ENCODE data around the gene BBOX1.
"Not testable (repeated sequence)": the region's sequence is repeated elsewhere in the genome, so short reads cannot be mapped to it uniquely, and the experiment has no call there.

BBOX1 gene, protein sequence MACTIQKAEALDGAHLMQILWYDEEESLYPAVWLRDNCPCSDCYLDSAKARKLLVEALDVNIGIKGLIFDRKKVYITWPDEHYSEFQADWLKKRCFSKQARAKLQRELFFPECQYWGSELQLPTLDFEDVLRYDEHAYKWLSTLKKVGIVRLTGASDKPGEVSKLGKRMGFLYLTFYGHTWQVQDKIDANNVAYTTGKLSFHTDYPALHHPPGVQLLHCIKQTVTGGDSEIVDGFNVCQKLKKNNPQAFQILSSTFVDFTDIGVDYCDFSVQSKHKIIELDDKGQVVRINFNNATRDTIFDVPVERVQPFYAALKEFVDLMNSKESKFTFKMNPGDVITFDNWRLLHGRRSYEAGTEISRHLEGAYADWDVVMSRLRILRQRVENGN

DNA sequence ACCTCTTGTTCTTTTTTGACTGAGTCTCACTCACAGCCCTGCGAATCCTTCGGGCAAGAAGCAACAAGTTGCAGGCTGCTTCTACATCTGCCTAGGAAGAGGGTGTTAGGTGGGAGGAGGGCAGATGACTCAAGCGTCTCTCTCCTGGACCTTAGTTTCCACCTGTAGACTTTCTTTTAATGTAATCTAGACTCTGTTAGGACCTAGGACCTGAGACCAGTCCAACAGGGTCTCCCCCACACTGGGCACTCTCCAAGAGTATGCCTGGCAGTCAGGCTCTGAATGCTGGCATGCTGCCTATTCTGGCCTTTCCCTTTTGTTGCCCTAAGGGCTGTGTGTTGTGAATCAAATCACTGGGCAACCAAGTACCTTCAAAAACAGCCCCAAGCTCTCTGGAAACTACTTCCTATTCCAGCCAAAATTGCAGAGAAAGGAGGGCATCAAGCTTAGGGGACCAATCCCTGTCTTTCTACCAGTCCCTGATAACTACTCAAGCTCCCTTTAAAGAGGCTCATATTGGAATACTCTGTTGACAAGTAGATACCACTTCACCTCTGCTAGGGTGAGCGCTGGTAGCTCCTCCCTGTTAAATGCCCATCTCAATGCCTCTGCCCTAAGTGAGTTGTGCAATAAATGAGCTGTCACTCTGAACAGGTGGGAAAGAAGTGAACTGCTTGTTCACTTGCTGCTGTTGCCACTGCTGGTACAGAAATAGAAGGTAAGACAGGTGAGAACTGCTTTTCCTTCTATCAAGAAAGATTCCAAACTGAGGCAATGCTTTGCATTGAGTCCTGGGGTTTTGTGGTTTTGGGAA, at the start of gene BBOX1:
Gene BBOX1 (plus strand): TSS at position 514 of the 814 bp plus-strand sequence. CDS start 14,616 bp downstream, outside the sequence.
- Histone ChIP-seq H3K36me3 (ENCODE audit: control insufficient read depth, insufficient read depth, low read length) (no peaks in the 10 kb centered on the region), H3K27me3 (ENCODE audit: control insufficient read depth, insufficient read depth, low read length) (no peaks in the 10 kb centered on the region), H3K4me3 (ENCODE audit: low read depth, low read length) (no peak within 1 kb of the TSS), H3K4me1 (ENCODE audit: control insufficient read depth, insufficient read depth, low read length) (peaks cover 15% of the 10 kb centered on the region), H3K9me3 (ENCODE audit: control insufficient read depth, insufficient read depth, low read length) (no peaks in the 10 kb centered on the region), H3K9ac (ENCODE audit: low read depth, low read length) (no peak within 1 kb of the TSS), H3K27ac (ENCODE audit: low read depth, low read length) (no peak within 1 kb of the TSS)

DNA sequence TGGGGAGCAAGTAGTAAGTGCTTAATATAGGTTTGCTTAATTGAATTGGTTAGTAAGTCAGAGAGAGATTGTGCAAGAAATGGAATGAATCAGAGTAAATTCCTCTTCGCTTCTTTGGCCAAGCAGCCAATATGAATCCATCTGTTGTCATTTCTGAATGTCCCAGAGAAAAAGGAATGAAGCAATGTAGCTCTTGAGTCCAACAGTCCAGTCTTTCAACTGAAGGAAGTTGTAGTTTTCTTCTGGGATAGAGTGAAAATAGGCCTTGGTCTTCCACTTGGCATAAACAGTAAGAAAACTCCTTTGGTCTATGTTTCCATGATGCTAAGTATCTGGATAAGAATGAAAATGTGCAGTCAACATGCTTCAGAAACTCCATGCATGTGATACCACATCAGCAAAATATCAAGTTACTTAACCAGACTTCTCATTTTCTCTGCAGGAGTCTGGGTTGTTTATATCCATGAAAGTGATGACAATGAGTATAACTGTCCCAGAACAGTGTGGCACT, 48.5 kb upstream of the BBOX1 start:
- Histone ChIP-seq H3K36me3 (ENCODE audit: control insufficient read depth, insufficient read depth, low read length) (no peaks in the 10 kb centered on the region), H3K27me3 (ENCODE audit: control insufficient read depth, insufficient read depth, low read length) (peaks cover 18% of the 10 kb centered on the region), H3K27ac (ENCODE audit: low read depth, low read length) (no peak overlapping the region), H3K9ac (ENCODE audit: low read depth, low read length) (no peak overlapping the region), H3K9me3 (ENCODE audit: control insufficient read depth, insufficient read depth, low read length) (no peaks in the 10 kb centered on the region), H3K4me1 (ENCODE audit: control insufficient read depth, insufficient read depth, low read length) (peaks cover 5% of the 10 kb centered on the region; the same call in 1 of the 2 replicates), H3K4me3 (ENCODE audit: low read depth, low read length) (no peak overlapping the region)

DNA sequence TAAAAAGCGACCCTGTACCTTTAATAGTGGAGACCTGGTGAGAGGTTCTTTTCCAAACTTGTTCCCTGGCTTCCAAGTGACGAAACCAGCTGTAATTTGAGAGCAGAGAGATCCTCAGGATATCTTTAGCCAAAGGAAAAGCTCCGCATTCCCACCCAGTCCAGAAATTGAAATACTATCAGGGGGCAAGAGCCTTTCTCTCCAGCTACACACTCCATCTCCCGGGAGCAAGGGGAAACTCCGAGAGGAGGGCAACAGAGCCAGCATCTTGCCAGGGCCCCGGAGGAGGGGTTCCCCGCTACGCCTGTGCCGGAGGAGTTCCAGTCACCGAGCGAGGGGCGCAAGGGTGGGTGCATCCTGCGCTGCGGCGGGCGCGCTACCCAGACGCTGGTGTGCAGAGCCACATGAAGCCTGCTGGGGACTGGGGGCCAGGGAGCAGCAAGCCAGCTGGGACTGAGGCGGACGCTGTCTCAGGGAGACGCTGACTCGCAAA, 46.6 kb upstream of the BBOX1 start, which contains the start of gene FIBIN:
Gene FIBIN (plus strand): TSS at position 148 of the 493 bp plus-strand sequence. CDS start 415 bp downstream, outside the sequence.
- Histone ChIP-seq H3K9ac (ENCODE audit: low read depth, low read length) (peak within 1 kb of the TSS; percentile 31; the same call in 1 of the 2 replicates), H3K36me3 (ENCODE audit: control insufficient read depth, insufficient read depth, low read length) (no peaks in the 10 kb centered on the region), H3K4me3 (ENCODE audit: low read depth, low read length) (peak within 1 kb of the TSS; percentile 69), H3K27me3 (ENCODE audit: control insufficient read depth, insufficient read depth, low read length) (peaks cover 18% of the 10 kb centered on the region), H3K4me1 (ENCODE audit: control insufficient read depth, insufficient read depth, low read length) (peaks cover 5% of the 10 kb centered on the region; the same call in 1 of the 2 replicates), H3K27ac (ENCODE audit: low read depth, low read length) (no peak within 1 kb of the TSS), H3K9me3 (ENCODE audit: control insufficient read depth, insufficient read depth, low read length) (no peaks in the 10 kb centered on the region)

DNA sequence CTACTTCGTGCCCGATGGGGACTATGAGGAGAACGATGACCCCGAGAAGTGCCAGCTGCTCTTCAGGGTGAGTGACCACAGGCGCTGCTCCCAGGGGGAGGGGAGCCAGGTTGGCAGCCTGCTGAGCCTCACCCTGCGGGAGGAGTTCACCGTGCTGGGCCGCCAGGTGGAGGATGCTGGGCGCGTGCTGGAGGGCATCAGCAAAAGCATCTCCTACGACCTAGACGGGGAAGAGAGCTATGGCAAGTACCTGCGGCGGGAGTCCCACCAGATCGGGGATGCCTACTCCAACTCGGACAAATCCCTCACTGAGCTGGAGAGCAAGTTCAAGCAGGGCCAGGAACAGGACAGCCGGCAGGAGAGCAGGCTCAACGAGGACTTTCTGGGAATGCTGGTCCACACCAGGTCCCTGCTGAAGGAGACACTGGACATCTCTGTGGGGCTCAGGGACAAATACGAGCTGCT, 46.0 kb upstream of the BBOX1 start:
- Histone ChIP-seq H3K27me3 (ENCODE audit: control insufficient read depth, insufficient read depth, low read length) (peaks cover 18% of the 10 kb centered on the region), H3K27ac (ENCODE audit: low read depth, low read length) (no peak overlapping the region), H3K9ac (ENCODE audit: low read depth, low read length) (no peak overlapping the region), H3K36me3 (ENCODE audit: control insufficient read depth, insufficient read depth, low read length) (no peaks in the 10 kb centered on the region), H3K4me1 (ENCODE audit: control insufficient read depth, insufficient read depth, low read length) (peaks cover 5% of the 10 kb centered on the region; the same call in 1 of the 2 replicates), H3K4me3 (ENCODE audit: low read depth, low read length) (peak overlapping the region; percentile 69), H3K9me3 (ENCODE audit: control insufficient read depth, insufficient read depth, low read length) (no peaks in the 10 kb centered on the region)

DNA sequence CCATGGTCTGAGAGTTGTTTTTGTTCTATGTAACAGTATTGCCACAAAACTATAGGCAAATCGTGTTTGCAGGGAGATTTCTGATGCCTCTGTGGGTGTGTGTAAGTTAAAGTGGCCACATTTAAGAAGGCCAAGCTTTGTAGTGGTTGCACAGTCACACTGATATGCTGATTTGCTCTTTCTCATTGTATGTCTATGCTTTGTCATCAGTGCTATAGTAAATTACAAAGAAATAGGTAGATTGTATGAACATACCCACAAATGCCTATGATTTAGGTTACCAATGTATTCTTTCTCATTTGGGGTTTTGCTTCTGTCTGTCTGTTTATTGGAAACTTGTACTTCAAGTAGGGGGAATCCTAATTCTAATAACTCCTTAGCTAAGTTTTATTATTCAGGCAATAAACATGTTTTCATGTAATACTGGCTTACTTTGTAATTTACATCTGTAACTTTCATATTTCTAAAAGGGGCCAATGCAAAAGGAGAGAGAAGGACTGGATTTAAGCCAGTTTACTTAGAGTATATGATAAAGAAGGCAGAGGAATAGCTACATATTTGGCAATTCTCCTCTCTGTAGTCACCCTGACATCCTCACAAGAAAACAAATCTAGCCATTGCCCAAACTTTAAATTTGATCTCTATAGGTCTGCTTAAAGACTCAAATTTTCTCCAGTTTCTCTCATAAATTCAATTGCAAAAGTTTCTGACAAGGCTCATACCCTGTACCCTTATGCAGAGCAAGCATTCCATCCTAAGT, 44.7 kb upstream of the BBOX1 start:
- Histone ChIP-seq H3K9me3 (ENCODE audit: control insufficient read depth, insufficient read depth, low read length) (no peaks in the 10 kb centered on the region), H3K36me3 (ENCODE audit: control insufficient read depth, insufficient read depth, low read length) (no peaks in the 10 kb centered on the region), H3K27ac (ENCODE audit: low read depth, low read length) (no peak overlapping the region), H3K27me3 (ENCODE audit: control insufficient read depth, insufficient read depth, low read length) (peaks cover 18% of the 10 kb centered on the region), H3K4me3 (ENCODE audit: low read depth, low read length) (no peak overlapping the region), H3K9ac (ENCODE audit: low read depth, low read length) (no peak overlapping the region), H3K4me1 (ENCODE audit: control insufficient read depth, insufficient read depth, low read length) (peaks cover 5% of the 10 kb centered on the region; the same call in 1 of the 2 replicates)

DNA sequence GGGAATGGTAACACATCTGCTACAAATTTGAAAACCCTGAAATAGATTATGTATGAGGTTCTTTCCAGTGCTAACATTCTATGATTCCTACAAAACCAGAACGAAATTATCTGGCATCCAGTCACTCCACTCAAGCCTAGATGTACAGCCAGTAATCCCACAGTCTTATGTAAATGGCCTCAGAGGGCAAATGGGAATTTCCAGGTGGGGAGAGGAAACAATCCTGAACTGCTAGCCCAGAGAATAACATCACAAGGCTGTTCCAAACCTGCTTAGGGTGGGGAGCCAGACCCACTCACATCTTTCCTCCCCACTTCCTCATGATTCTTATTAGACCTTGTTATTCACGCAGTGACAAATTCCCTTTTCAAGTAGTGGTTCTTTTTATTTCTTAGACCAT, 43.2 kb upstream of the BBOX1 start:
- no peak overlapping the region for H3K9ac ChIP-seq (ENCODE audit: low read depth, low read length)
- peaks cover 18% of the 10 kb centered on the region for H3K27me3 ChIP-seq (ENCODE audit: control insufficient read depth, insufficient read depth, low read length)
- no peaks in the 10 kb centered on the region for H3K36me3 ChIP-seq (ENCODE audit: control insufficient read depth, insufficient read depth, low read length)
- no peaks in the 10 kb centered on the region for H3K9me3 ChIP-seq (ENCODE audit: control insufficient read depth, insufficient read depth, low read length)
- H3K4me3 ChIP-seq (ENCODE audit: low read depth, low read length), result no peak overlapping the region
- H3K27ac ChIP-seq (ENCODE audit: low read depth, low read length), result no peak overlapping the region
- peaks cover 5% of the 10 kb centered on the region; the same call in 1 of the 2 replicates for H3K4me1 ChIP-seq (ENCODE audit: control insufficient read depth, insufficient read depth, low read length)

DNA sequence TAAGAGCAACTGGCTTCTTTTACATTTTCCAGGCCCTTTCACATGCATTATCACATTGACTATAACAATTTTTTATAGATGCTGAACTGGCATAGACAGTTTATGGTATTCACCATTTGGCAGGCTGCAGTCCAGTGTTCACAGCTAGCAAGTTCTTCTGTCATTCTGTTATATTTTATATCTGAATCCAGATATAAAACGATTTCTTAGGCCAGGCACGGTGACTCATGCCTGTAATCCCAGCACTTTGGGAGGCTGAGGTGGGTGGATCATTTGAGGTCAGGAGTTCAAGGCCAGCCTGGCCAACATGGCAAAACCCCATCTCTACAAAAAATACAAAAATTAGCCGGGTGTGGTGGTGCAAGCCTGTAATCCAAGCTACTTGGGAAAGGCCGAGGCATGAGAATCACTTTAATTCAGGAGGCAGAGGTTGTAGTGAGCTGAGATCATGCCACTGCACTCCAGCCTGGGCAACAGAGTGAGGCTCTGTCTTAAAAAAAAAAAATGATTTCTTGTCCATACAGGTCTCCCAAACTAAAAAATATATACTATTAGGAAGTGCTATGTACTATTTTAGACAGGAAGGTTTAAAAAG, 39.4 kb upstream of the BBOX1 start:
- H3K9ac ChIP-seq (ENCODE audit: low read depth, low read length); H3K27ac ChIP-seq (ENCODE audit: low read depth, low read length); H3K4me3 ChIP-seq (ENCODE audit: low read depth, low read length); H3K36me3 ChIP-seq (ENCODE audit: control insufficient read depth, insufficient read depth, low read length); H3K4me1 ChIP-seq (ENCODE audit: control insufficient read depth, insufficient read depth, low read length); H3K27me3 ChIP-seq (ENCODE audit: control insufficient read depth, insufficient read depth, low read length); H3K9me3 ChIP-seq (ENCODE audit: control insufficient read depth, insufficient read depth, low read length): not testable (repeated sequence)

DNA sequence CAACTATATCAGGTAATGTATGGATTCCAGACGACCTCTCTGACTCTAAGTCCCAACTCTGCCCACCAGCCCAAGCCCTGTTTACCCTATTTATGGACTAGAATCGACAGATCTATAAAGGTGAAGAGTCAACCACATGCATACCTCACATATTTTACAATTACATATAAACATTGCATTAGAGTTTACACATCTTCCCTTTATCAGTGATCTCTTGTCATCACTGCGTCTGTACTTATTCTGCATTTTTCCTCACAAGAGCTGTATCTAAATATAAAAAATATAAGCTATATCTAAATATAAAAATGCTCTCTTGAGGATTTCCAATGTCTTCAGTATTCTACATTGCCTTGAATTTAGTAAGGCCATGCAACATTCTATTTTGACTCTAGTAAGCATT, 38.2 kb upstream of the BBOX1 start:
- H3K27ac ChIP-seq (ENCODE audit: low read depth, low read length), result no peak overlapping the region
- H3K9ac ChIP-seq (ENCODE audit: low read depth, low read length), result no peak overlapping the region
- H3K4me3 ChIP-seq (ENCODE audit: low read depth, low read length), result no peak overlapping the region
- no peaks in the 10 kb centered on the region for H3K27me3 ChIP-seq (ENCODE audit: control insufficient read depth, insufficient read depth, low read length)
- H3K4me1 ChIP-seq (ENCODE audit: control insufficient read depth, insufficient read depth, low read length), result no peaks in the 10 kb centered on the region
- H3K9me3 ChIP-seq (ENCODE audit: control insufficient read depth, insufficient read depth, low read length), result no peaks in the 10 kb centered on the region
- no peaks in the 10 kb centered on the region for H3K36me3 ChIP-seq (ENCODE audit: control insufficient read depth, insufficient read depth, low read length)

DNA sequence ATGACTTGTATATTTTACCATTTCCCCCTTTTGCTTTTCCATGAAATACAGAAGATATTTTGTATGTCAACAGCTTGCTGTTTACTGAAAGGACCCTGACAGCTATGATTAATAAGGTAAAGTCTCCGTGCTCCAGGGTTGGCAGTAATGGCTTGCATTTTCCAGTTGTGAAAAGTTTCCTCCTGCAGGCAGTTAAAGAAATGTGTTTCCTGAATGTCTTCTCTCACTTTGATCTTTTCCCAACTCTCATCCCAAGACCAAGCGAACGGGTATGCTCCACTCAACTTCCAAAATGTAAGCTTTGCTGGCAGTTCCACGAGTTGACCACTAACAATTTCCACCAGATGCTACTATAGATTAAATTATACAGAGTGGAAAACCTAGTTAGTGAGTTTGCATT, 37.8 kb upstream of the BBOX1 start:
- H3K4me3 ChIP-seq (ENCODE audit: low read depth, low read length), result no peak overlapping the region
- H3K9ac ChIP-seq (ENCODE audit: low read depth, low read length), result no peak overlapping the region
- H3K36me3 ChIP-seq (ENCODE audit: control insufficient read depth, insufficient read depth, low read length), result no peaks in the 10 kb centered on the region
- no peaks in the 10 kb centered on the region for H3K4me1 ChIP-seq (ENCODE audit: control insufficient read depth, insufficient read depth, low read length)
- no peaks in the 10 kb centered on the region for H3K27me3 ChIP-seq (ENCODE audit: control insufficient read depth, insufficient read depth, low read length)
- H3K27ac ChIP-seq (ENCODE audit: low read depth, low read length), result no peak overlapping the region
- H3K9me3 ChIP-seq (ENCODE audit: control insufficient read depth, insufficient read depth, low read length), result no peaks in the 10 kb centered on the region

DNA sequence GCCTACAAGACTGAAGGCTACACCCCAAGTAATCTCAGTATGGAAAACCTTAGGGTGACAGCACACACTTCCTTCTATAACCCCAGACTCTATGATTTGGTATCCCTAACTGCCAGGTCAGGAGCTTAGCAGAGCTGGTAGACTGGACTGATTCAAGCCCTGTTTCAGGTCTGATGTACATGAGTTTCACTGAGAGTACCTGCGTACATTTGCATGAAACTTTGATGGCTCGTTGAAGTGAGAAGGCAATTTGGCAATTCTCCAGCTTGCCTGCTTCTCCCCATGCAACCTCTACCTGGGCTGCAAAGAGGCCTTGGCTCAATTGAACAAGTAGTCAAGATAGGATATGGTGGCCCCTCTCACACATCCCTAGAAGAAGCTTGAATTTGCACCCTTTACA, 36.5 kb upstream of the BBOX1 start:
- H3K4me1 ChIP-seq (ENCODE audit: control insufficient read depth, insufficient read depth, low read length), result no peaks in the 10 kb centered on the region
- no peak overlapping the region for H3K4me3 ChIP-seq (ENCODE audit: low read depth, low read length)
- H3K27ac ChIP-seq (ENCODE audit: low read depth, low read length), result no peak overlapping the region
- H3K36me3 ChIP-seq (ENCODE audit: control insufficient read depth, insufficient read depth, low read length), result no peaks in the 10 kb centered on the region
- no peak overlapping the region for H3K9ac ChIP-seq (ENCODE audit: low read depth, low read length)
- no peaks in the 10 kb centered on the region for H3K9me3 ChIP-seq (ENCODE audit: control insufficient read depth, insufficient read depth, low read length)
- no peaks in the 10 kb centered on the region for H3K27me3 ChIP-seq (ENCODE audit: control insufficient read depth, insufficient read depth, low read length)
